MM.1S (cell line): ENCODE data around the gene SCUBE2.

Experiments used
- CTCF ChIP-seq: fragments of 300-600 bp; sonication (generic); IDR thresholded peaks from 2 replicates; pipeline ENCODE4 v1.5.1; 2016; ENCODE audit warnings: antibody characterized with exemption, low read length, mixed read lengths
- EZH2 ChIP-seq: fragments of 300-600 bp; sonication (generic); optimal IDR thresholded peaks from 2 replicates; pipeline ENCODE3; 2017; ENCODE audit warnings: low read depth, mild to moderate bottlenecking, antibody characterized with exemption, low read length, mixed read lengths
- EZH2phosphoT487 ChIP-seq: fragments of 300-600 bp; sonication (generic); IDR thresholded peaks from 2 replicates; pipeline ENCODE4 v1.6.1; 2018; ENCODE audit warnings: antibody characterized with exemption, low read length

DNA sequence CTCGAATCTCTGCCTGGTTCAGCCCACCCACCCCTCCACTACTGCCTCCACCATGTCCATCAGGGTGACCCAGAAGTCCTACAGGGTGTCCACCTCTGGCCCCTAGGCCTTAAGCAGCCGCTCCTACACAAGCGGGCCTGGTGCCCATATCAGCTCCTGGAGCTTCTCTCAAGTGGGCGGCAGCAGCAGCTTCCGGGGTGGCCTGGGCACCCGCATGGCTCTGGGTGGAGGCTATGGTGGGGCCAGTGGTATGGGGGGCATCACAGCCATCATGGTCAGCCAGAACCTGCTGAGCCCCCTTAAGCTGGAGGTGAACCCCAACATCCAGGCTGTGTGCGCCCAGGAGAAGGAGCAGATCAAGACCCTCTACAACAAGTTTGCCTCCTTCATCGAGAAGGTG lies 3.0 kb upstream of the SCUBE2 start:
- TF ChIP-seq CTCF = no peak
- TF ChIP-seq EZH2 = no peak
- no peak for TF ChIP-seq EZH2phosphoT487
